Thyroid gland (tissue), 4 donors: ENCODE results near the gene THSD7A. TPM values are rescaled to one million over a fixed set of nuclear protein-coding genes. Genes with fewer than 3 reads are reported as not detected.

Source experiments
- DNase-seq, 2 donors: peaks; one replicate each; pipeline ENCODE4 v3.0.0-alpha.2; 2019
- H3K27ac ChIP-seq, 3 donors: fragments of 200-600 bp; sonication (generic); 1 replicate in 2 of 3; 2 replicates in 1 of 3; pipeline ENCODE4 v1.5.1; 2016 to 2019; ENCODE audit warnings: mild to moderate bottlenecking in 1 of 3, moderate library complexity in 1 of 3
- H3K27me3 ChIP-seq: fragments of 200-600 bp; sonication (generic); one replicate; pipeline ENCODE4 v1.5.1; 2019
- H3K36me3 ChIP-seq, 2 donors: fragments of 200-600 bp; sonication (generic); one replicate each; pipeline ENCODE4 v1.5.1; 2016 to 2019
- H3K4me1 ChIP-seq, 2 donors: fragments of 200-600 bp; sonication (generic); one replicate each; pipeline ENCODE4 v1.5.1; 2017 to 2019
- H3K4me3 ChIP-seq, 3 donors: fragments of 200-600 bp; sonication (generic); replicated peaks in 1 of 3; 1 replicate in 2 of 3; 2 replicates in 1 of 3; pipeline ENCODE4 v1.5.1; 2016; ENCODE audit warnings: mild to moderate bottlenecking in 1 of 3
- H3K9me3 ChIP-seq: fragments of 200-600 bp; sonication (generic); one replicate; pipeline ENCODE4 v1.5.1; 2017
- CTCF ChIP-seq, 6 experiments: fragments of 200-600 bp in 3 of 6; fragments of 450-650 bp in 3 of 6; sonication (generic) in 3 of 6; IDR thresholded peaks; one replicate each; pipeline ENCODE4 v1.5.1; 2016 to 2019; ENCODE audit warnings: antibody characterized with exemption in 6 of 6, mild to moderate bottlenecking in 2 of 6, inconsistent platforms in 1 of 6, moderate library complexity in 1 of 6
- POLR2A ChIP-seq, 2 donors: fragments of 450-650 bp; IDR thresholded peaks; one replicate each; pipeline ENCODE4 v1.6.1; 2017; ENCODE audit warnings: antibody characterized with exemption in 2 of 2, mild to moderate bottlenecking in 2 of 2, moderate library complexity in 1 of 2
- WGBS, 2 donors: methylation state at CpG; one replicate each; pipeline ENCODE4 v1.1.5; 2017; 5-methylcytosine and 5-hydroxymethylcytosine counted together
- intact Hi-C: fragments of 100-400 bp; cut with DNase I; formaldehyde crosslinking; loops from one replicate; pipeline ENCODE4 v1.15.1; 2023
- total RNA-seq, 4 donors: library from RNA; depleted of rRNA; stranded (reverse); fragments of >200 nt; gene quantifications; one replicate each; pipeline ENCODE4 v1.2.3, GENCODE V29; 2016

THSD7A gene
- total RNA-seq, 4 donors from 2014 or later: 4.2 to 6.1 (median 5.8) TPM

- DNase-seq: no peak
- H3K9me3 ChIP-seq: no peaks in the 10 kb centered on the region
- no peaks in the 10 kb centered on the region for H3K36me3 ChIP-seq
- intact Hi-C loops: no loop called here
- H3K4me3 ChIP-seq: no peak overlapping the region
- H3K27ac ChIP-seq: no peak overlapping the region
- no peaks in the 10 kb centered on the region for H3K4me1 ChIP-seq
- H3K27me3 ChIP-seq: no peaks in the 10 kb centered on the region
- no peak for TF ChIP-seq CTCF (IDR thresholded peaks at IDR 0.05)
- TF ChIP-seq POLR2A (IDR thresholded peaks at IDR 0.05): no peak
Observed at GRCh38 chr7:11753433-11753832, 78.6 kb downstream of the THSD7A start.

DNA sequence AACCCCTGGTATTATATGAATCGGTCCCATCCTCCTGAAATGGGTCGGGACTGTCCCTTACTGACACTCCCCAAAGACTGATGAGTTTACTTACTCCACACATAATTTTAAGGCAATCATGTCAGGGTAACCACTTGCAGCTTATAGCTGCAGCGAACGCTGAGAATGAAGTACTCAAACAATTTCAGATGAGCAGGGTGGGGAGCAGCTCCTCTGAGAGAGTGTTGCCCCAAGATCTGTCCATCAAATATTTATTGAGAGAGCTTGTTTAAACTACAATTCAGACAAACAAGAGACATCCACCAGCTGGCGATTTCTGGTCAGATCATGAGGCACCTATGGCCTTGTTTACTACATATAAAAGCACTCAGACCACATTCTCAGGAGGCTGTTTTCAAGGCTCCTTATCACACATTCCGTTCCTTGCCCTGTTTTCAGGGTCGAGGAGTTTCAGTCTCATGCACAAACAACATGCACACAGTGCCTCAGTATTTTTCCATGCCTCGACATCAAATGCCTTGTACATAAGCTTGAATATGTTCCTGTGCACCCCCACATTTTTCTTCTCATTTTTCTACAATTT, 80.1 kb downstream of the THSD7A start:
- H3K9me3 ChIP-seq: no peaks in the 10 kb centered on the region
- H3K4me1 ChIP-seq: no peaks in the 10 kb centered on the region
- H3K27me3 ChIP-seq: no peaks in the 10 kb centered on the region
- no peak overlapping the region for H3K4me3 ChIP-seq
- TF ChIP-seq CTCF (IDR thresholded peaks at IDR 0.05) (no peak), POLR2A (IDR thresholded peaks at IDR 0.05) (no peak)
- H3K36me3 ChIP-seq: no peaks in the 10 kb centered on the region
- 78 to 80% methylated on average over 8 of the region's 8 CpGs for WGBS, 2 donors
- no peak overlapping the region for H3K27ac ChIP-seq
- no peak for DNase-seq
- intact Hi-C loops: no loop called here

GRCh38 chr7:11751315-11751714, 80.7 kb downstream of the THSD7A start:
- 98 to 100% methylated on average over 2 of the region's 2 CpGs for WGBS, 2 donors
- H3K36me3 ChIP-seq: no peaks in the 10 kb centered on the region
- DNase-seq: no peak
- no peak overlapping the region for H3K4me3 ChIP-seq
- no peak overlapping the region for H3K27ac ChIP-seq
- TF ChIP-seq POLR2A (IDR thresholded peaks at IDR 0.05) (no peak), CTCF (IDR thresholded peaks at IDR 0.05) (no peak)
- H3K9me3 ChIP-seq: no peaks in the 10 kb centered on the region
- intact Hi-C loops: no loop called here
- H3K27me3 ChIP-seq: no peaks in the 10 kb centered on the region
- H3K4me1 ChIP-seq: no peaks in the 10 kb centered on the region

- H3K27ac ChIP-seq: no peak overlapping the region
- TF ChIP-seq POLR2A (IDR thresholded peaks at IDR 0.05) (no peak), CTCF (IDR thresholded peaks at IDR 0.05) (no peak)
- H3K27me3 ChIP-seq: no peaks in the 10 kb centered on the region
- DNase-seq: no peak
- H3K4me3 ChIP-seq: no peak overlapping the region
- WGBS, 2 donors: 77 to 86% methylated on average over 6 of the region's 6 CpGs
- no peaks in the 10 kb centered on the region for H3K36me3 ChIP-seq
- no peaks in the 10 kb centered on the region for H3K4me1 ChIP-seq
- H3K9me3 ChIP-seq: no peaks in the 10 kb centered on the region
- intact Hi-C loops: no loop called here
Observed at GRCh38 chr7:11750191-11750590, 81.8 kb downstream of the THSD7A start.

GRCh38 chr7:11749629-11750028, 82.4 kb downstream of the THSD7A start:
- 75 to 79% methylated on average over 4 of the region's 4 CpGs for WGBS, 2 donors
- TF ChIP-seq POLR2A (IDR thresholded peaks at IDR 0.05): no peak
- no peak for TF ChIP-seq CTCF (IDR thresholded peaks at IDR 0.05)

More at GRCh38 chr7:11749629-11750028, 82.4 kb downstream of the THSD7A start:
- no peaks in the 10 kb centered on the region for H3K36me3 ChIP-seq
- no peaks in the 10 kb centered on the region for H3K9me3 ChIP-seq
- no peak for DNase-seq
- H3K27ac ChIP-seq: no peak overlapping the region
- intact Hi-C loops: no loop called here
- no peak overlapping the region for H3K4me3 ChIP-seq
- no peaks in the 10 kb centered on the region for H3K4me1 ChIP-seq
- no peaks in the 10 kb centered on the region for H3K27me3 ChIP-seq
